K562 (cell line): Measurements from ENCODE around the gene PPARG. TPM values are rescaled to one million over a fixed set of nuclear protein-coding genes. Genes with fewer than 3 reads are reported as not detected.

Experiments
- CGGBP1 ChIP-seq: fragments of 250-450 bp; sonication (Bioruptor Pico); IDR thresholded peaks from 2 replicates; pipeline ENCODE4 v1.9.0; 2021; ENCODE audit warnings: mild to moderate bottlenecking
- CTBP1 ChIP-seq: fragments of 450-650 bp; IDR thresholded peaks from 2 replicates; pipeline ENCODE4 v1.6.1; 2016; ENCODE audit warnings: borderline replicate concordance
- ELK3 ChIP-seq: fragments of 450-650 bp; formaldehyde crosslinking; IDR thresholded peaks from 2 replicates; pipeline ENCODE4 v1.4.0; 2020; ENCODE audit warnings: mild to moderate bottlenecking
- EWSR1 ChIP-seq: fragments of 450-650 bp; IDR thresholded peaks from 2 replicates; pipeline ENCODE4 v1.6.1; 2018; ENCODE audit warnings: borderline replicate concordance, mild to moderate bottlenecking, low read depth, moderate library complexity; ENCODE audit not compliant: partially characterized antibody
- KDM5B ChIP-seq: fragments of 200-600 bp; sonication (generic); IDR thresholded peaks from 2 replicates; pipeline ENCODE4 v1.6.1; 2012; ENCODE audit warnings: low read depth, mild to moderate bottlenecking, moderate library complexity, low read length, control low read depth, inconsistent platforms; ENCODE audit not compliant: insufficient replicate concordance
- MAFK ChIP-seq: IDR thresholded peaks from 2 replicates; pipeline ENCODE4 v1.6.1; 2011; ENCODE audit warnings: low read length, improper control_type of control experiment
- MEIS2 ChIP-seq: fragments of 450-650 bp; IDR thresholded peaks from 2 replicates; pipeline ENCODE4 v1.6.1; 2014; ENCODE audit warnings: mild to moderate bottlenecking; ENCODE audit not compliant: partially characterized antibody
- MITF ChIP-seq: IDR thresholded peaks from 2 replicates; pipeline ENCODE4 v1.6.1; 2014; ENCODE audit warnings: antibody characterized with exemption
- MTA1 ChIP-seq: fragments of 450-650 bp; IDR thresholded peaks from 2 replicates; pipeline ENCODE4 v1.6.1; 2017; ENCODE audit warnings: borderline replicate concordance
- MYNN ChIP-seq, 2 experiments: sonication (generic); formaldehyde crosslinking in 1 of 2; IDR thresholded peaks; 2 replicates each; pipeline versions ENCODE4 v1.5.0 to v1.6.1; 2016 to 2020; ENCODE audit warnings: antibody characterized with exemption in 1 of 2, missing genetic modification reagents in 1 of 2
- NFE2L1 ChIP-seq: fragments of 450-650 bp; IDR thresholded peaks from 2 replicates; pipeline ENCODE4 v1.6.1; 2016; ENCODE audit warnings: missing genetic modification characterization, low read depth, mild to moderate bottlenecking, missing compliant biosample characterization, moderate library complexity, borderline replicate concordance
- OTX1 ChIP-seq: fragments of 450-650 bp; formaldehyde crosslinking; IDR thresholded peaks from 2 replicates; pipeline ENCODE4 v1.4.0; 2022; ENCODE audit warnings: mild to moderate bottlenecking
- PBX2 ChIP-seq, 2 experiments: IDR thresholded peaks in 1 of 2; conservative IDR thresholded peaks in 1 of 2; 2 replicates each; pipeline ENCODE4 v1.6.1; 2016; ENCODE audit warnings: low read depth in 2 of 2, mild to moderate bottlenecking in 1 of 2, missing compliant biosample characterization in 1 of 2, missing genetic modification characterization in 1 of 2, moderate library complexity in 1 of 2
- PKNOX1 ChIP-seq: fragments of 450-650 bp; IDR thresholded peaks from 2 replicates; pipeline ENCODE4 v1.6.1; 2016
- SRSF7 ChIP-seq: fragments of 200-400 bp; formaldehyde crosslinking; optimal IDR thresholded peaks from 2 replicates; pipeline ENCODE3; 2017; ENCODE audit warnings: mild to moderate bottlenecking, low read depth, low read length
- SRSF9 ChIP-seq: fragments of 200-400 bp; formaldehyde crosslinking; IDR thresholded peaks from 2 replicates; pipeline ENCODE4 v1.6.1; 2017; ENCODE audit warnings: low read depth, low read length, borderline replicate concordance
- TCFL5 ChIP-seq: fragments of 250-450 bp; sonication (Bioruptor Pico); conservative IDR thresholded peaks from 2 replicates; pipeline ENCODE4 v1.6.1; 2021; ENCODE audit warnings: mild to moderate bottlenecking, moderate library complexity, matching md5 sums
- XRCC5 ChIP-seq: fragments of 200-400 bp; formaldehyde crosslinking; IDR thresholded peaks from 2 replicates; pipeline ENCODE4 v1.6.1; 2017; ENCODE audit warnings: low read depth, mild to moderate bottlenecking, low read length
- ZEB2 ChIP-seq: fragments of 450-650 bp; IDR thresholded peaks from 2 replicates; pipeline ENCODE4 v1.6.1; 2016
- ZNF134 ChIP-seq: fragments of 250-450 bp; sonication (Bioruptor Pico); conservative IDR thresholded peaks from 2 replicates; pipeline ENCODE4 v1.4.0; 2020
- ZNF274 ChIP-seq: IDR thresholded peaks from 2 replicates; pipeline ENCODE4 v1.6.1; 2011; ENCODE audit warnings: low read depth, mild to moderate bottlenecking, low read length, moderate library complexity, borderline replicate concordance
- ZNF586 ChIP-seq: fragments of 450-650 bp; formaldehyde crosslinking; conservative IDR thresholded peaks from 2 replicates; pipeline ENCODE4 v1.4.0; 2020; ENCODE audit warnings: mild to moderate bottlenecking, moderate library complexity
- polyA plus RNA-seq, 8 experiments: library from polyadenylated mRNA; depleted of rRNA in 4 of 8; stranded (reverse) in 5 of 8; unstranded in 3 of 8; fragments of >200 nt; fragmentation: Nextera tagmentation in 2 of 8; fragmentation: Illumina TruSeq in 1 of 8; extraction: Ambion mirVana in 2 of 8; extraction: Trizol in 1 of 8; gene quantifications; 2 replicates each; pipeline versions ENCODE4 v1.2.1 to v1.2.3, GENCODE V29; 2011 to 2014; ENCODE audit warnings: inconsistent platforms in 1 of 8, missing spikeins in 1 of 8
- total RNA-seq, 7 experiments: library from RNA; depleted of rRNA in 6 of 7; stranded (reverse); fragments of >200 nt in 6 of 7; fragmentation: Illumina TruSeq in 2 of 7; extraction: Trizol in 2 of 7; gene quantifications; 2 replicates each; pipeline versions ENCODE4 v1.2.1 to v1.2.3, GENCODE V29; 2011 to 2021; ENCODE audit warnings: low replicate concordance in 1 of 7

The PPARG gene
- total and polyA plus RNA-seq, 9 of the 15 experiments (the other 6 are each of a cell fraction or from before 2014, with no cell fraction given): not detected

- no peak for TF ChIP-seq TCFL5 (CRISPR knock-in tag)
- no peak for TF ChIP-seq KDM5B
- no peak for TF ChIP-seq SRSF7
- TF ChIP-seq MYNN (IDR thresholded peaks at IDR 0.05): no peak
- TF ChIP-seq MYNN (CRISPR knock-in tag; IDR thresholded peaks at IDR 0.05): no peak
- no peak for TF ChIP-seq ZNF586 (CRISPR knock-in tag)
- TF ChIP-seq NFE2L1: no peak
- TF ChIP-seq ZEB2: no peak
- no peak for TF ChIP-seq CGGBP1
- TF ChIP-seq PKNOX1: no peak
- no peak for TF ChIP-seq CTBP1
- peak; percentile 25 for TF ChIP-seq MEIS2
- no peak for TF ChIP-seq PBX2 (CRISPR knock-in tag; IDR thresholded peaks at IDR 0.05; ENCODE audit: low read depth)
- TF ChIP-seq PBX2 (tag; conservative IDR thresholded peaks at IDR 0.05; ENCODE audit: low read depth): peak; percentile 50; the same call in 1 of the 2 replicates
- TF ChIP-seq ZNF134 (CRISPR knock-in tag): no peak
- TF ChIP-seq EWSR1: no peak
- TF ChIP-seq SRSF9: no peak
- no peak for TF ChIP-seq ZNF274
- TF ChIP-seq MTA1: no peak
- TF ChIP-seq ELK3 (CRISPR knock-in tag): no peak
- TF ChIP-seq XRCC5: no peak
- no peak for TF ChIP-seq MAFK
- TF ChIP-seq OTX1 (CRISPR knock-in tag): no peak
- no peak for TF ChIP-seq MITF
Measured at GRCh38 chr3:12442654-12443501, 154.0 kb downstream of the PPARG start (continued).
